DND-41 (cell line): ENCODE results near the gene MAP2.

ENCODE experiments used
- CTCF ChIP-seq: IDR thresholded peaks from 2 replicates; pipeline ENCODE4 v1.5.1; 2012; ENCODE audit warnings: borderline replicate concordance, low read length, moderate library complexity, mild to moderate bottlenecking; ENCODE audit not compliant: poor library complexity, severe bottlenecking; ENCODE audit errors: extremely low read depth
- EZH2 ChIP-seq: IDR thresholded peaks from 3 replicates; pipeline ENCODE4 v1.6.1; 2012; ENCODE audit warnings: borderline replicate concordance, low read depth, mild to moderate bottlenecking, moderate library complexity, low read length, inconsistent platforms; ENCODE audit not compliant: severe bottlenecking

- TF ChIP-seq EZH2 (no peak), CTCF (no peak)
Measured at GRCh38 chr2:209495855-209496585, 72.2 kb downstream of the MAP2 start.
